ENCODE data around the gene ZNF354C.

The ZNF354C gene

DNA sequence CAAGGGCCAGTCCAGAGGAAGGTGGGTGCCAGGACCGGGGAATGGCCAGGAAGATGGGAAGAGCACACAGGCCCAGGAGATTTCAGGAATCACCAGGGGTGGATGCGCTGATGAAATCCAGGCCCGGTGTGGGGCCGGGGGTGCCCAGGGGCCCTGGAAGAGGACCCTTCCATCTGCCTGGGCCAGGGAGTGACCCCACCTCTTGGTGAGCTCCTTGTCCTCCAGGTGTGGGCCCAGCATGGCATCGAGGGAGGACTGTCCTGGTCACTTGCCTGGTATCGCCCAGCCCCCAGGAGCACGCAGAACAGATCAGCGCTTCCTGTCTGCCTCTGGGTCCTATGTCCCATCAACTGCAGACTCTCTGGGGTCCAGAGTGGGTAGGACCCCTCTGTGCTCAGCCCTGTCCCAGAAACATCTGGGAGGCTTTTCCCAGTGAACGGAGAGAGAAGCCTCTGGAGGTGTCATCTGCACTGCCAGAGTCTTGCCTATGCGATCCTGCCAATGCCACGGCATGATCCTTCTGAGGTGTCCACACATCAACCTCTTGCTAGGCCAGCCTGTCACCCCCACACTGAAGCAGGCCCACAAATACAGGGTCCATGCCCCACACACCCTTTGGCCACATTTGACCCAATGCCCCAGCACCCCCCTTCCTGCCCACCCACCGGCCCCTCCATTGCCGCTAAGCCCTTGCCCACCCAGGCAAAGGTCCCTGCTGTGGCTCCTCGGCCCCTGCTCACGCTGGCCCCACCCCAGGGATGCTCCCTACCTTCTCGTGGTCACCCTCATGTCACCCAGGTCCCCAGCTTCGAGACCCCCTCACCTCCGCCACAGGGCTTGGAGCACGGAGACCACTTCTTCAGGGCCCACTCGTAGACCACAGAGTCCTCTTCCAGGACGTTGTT is 67.2 kb downstream of the ZNF354C start:
- DNase-seq (ENCODE audit: low read depth): no peak

DNA sequence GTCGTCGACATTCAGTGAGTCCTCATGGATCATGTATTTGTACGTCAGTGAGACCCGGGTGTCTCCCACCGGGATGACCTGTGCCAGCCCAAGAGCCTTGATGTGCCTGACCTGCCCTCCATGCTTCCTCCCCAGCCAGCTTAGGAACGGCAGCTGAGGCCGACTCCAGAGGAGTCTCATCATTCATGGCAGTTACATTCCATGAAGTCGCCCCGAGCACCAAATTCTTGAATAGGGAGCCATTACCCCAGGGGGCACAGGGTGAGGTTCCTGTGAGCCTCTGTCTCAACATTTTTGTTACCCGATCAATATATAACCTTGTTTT is 67.8 kb downstream of the ZNF354C start:
- no peak for DNase-seq (ENCODE audit: low read depth)

DNA sequence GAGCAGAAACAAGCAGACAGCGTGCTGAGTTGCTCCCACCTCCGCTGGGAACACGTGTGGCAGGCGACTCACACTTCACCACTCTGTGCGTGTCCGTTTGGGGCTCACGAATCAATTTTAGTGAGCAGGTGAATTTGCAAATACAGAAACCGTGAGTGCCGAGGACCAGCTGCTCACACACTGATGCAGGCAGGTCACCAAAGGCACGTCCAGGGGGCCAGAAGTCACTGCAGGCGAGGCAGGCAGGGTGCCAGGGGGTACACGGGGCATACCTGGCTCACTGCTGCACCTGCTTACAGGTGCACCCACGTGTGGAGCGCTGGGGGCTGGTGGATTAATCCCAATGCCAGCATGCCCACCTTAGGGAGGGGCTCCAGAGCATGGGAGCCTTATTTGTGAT is 68.8 kb downstream of the ZNF354C start:
- DNase-seq (ENCODE audit: low read depth): no peak

DNA sequence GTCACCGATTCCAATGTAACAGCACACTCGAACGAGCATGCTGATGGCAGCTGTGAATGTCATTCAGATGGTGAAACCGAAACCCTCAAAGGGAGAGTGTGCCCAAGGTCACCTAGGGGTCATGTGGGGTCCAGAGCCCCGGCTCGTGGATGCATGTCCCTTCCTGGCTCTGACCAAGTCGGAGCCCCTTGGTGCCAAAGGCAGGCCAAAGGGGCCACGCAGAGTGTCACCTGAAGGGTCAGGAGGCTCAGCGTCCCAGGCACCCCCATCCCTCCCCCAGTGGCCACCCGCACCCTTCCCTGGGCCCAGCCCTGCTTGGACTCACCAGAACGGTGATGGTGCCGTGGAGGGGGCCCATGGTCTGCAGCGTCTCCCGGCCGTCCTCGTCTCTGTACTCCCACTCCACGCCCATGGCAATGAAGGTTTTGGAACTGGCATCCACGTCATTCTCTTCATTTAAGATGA is 69.5 kb downstream of the ZNF354C start:
- DNase-seq (ENCODE audit: low read depth): no peak

DNA sequence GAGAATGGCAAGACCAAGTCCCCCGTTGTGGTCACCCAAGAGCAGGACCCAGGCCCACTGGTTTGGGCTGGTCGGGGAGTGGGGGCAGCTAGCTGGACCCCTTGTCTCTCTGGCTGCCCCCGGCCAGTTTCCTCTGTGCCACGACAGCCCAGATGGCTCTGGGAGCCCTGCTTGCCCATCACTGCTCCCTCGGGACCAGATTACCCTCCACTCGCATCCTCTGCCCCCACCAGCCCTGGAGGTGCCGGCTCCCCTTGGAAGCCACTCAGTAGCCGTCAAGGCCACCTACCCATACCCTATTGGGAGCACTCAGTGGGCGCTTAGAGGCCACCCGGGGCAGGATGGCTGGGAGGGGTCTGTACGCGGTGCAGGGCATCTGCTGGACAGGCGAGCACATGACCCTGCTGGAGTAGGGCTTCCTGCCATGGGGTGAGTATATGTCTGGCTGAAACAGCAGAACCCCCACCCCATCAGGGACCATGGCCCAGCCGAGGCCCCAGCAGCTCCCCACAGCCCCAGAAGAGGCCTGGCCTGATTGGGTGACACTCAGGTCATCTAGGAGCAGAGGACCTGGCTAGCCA is 70.0 kb downstream of the ZNF354C start:
- DNase-seq (ENCODE audit: low read depth): no peak

DNA sequence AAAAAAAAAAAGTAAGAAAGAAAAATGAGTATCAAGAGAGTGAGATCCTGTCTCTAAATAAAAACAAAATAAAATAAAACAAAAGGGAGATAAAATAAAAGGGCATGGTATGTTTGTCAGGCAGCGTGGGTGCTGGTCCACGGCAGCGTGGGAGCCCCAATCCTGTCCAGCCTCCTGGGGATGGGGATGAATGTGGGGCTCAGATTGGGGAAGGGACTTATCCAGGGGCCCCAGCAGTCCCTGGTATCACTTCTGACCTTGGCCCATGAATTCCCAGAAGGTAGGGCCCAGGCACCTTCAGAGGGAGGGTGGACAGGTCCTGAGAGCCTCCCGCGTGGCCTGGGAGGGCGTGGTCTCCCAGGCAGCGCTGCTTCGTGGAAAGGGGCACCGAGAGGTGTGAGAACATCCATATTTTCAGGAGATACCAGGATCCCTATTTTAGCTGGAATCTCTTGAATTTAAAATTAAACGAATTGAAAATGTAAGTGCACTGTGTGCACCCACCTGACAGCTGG is 71.2 kb downstream of the ZNF354C start:
- DNase-seq (ENCODE audit: low read depth): no peak

DNA sequence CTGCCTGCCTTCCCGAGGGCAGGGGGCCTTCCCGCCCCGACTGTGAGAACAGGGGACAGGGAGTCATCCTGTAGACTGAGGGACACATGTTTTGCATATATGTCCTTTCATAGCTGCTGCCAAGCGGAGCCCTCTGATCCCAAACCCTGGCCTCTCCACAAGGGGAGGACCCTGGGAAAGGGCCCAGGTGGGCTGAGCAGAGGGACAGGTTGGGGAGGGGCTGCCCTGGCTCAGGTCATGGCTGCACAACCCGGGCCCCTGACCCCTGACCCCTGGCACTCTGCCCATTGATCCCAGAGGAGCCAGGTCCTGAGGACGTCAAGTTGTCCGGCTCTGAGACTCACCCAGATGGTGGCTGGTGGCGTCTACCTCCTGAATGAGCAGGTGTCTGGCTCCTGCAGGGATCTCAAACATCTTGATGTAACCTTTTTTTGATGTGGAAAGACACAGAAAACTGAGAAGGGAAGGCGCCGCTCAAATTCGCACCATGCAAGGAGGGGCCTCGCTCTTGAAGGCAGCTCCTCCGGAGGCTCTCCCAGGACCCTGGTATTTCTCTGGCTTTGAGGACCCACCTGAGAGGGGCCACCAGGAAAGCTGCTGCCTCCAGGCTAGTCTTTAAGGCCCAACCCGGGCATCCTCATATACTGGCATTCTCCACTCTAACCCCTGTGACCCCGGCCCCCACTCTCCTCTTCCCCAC is 71.9 kb downstream of the ZNF354C start:
- no peak for DNase-seq (ENCODE audit: low read depth)

DNA sequence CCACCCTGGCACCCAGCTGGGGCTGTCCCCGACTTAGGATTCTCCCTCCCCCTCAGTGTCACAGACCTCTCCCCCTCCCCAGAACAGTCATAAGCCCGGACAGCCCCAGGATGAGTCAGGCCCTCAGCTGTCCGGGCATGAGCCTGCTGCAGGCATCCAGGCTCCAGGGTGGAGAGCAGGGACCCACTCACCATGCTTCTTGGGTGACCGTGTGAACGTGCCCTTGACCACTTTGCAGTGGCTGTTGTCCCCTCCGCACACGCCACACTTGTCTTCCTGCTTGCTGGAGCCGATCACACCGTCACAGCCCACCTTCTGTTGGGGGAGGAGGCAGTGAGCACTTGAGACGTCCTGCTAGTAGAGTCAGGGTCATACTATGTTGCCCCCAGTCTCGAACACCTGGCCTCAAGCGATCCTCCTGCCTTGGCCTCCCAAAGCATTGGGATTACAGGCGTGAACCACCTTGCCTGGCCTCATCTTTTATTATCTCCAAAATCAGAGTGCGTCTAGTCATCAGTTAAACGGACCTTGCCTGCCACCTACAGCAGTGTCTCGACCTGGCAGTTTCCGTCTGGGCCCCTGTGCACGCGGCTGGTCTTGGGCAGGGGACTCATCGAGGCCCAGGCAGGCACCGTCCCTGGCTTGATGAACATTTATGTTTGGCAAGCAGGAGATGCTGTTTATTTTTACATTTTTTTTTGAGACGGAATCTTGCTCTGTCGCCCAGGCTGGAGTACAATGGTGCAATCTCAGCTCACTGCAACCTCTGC is 72.6 kb downstream of the ZNF354C start:
- no peak for DNase-seq (ENCODE audit: low read depth)

Measured in fibroblast of the conjunctiva (primary cell).